ENCODE measurements around the gene KRTAP10-10.
"Not testable (repeated sequence)": the region's sequence is repeated elsewhere in the genome, so short reads cannot be mapped to it uniquely, and the experiment has no call there.

The KRTAP10-10 gene

DNA sequence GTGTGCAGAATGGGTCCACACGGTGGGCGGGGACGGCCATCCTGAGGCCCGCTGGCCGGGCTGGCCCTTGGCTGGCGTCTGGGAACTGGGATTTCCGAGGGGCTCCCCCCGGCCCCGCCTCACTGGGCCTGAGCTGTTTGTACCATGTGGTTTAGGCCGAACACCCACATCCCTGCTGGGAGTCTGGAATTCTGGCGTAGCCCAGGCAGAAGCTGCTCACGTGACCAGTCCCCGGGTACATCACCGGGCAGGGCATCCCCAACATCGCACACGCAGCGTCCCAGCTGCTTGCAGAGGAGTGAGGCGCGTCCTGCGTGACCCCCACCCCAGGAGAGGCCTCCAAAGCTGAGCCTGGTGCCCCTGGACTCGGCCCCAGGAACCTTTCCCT lies 34.7 kb upstream of the KRTAP10-10 start:
- no peak for DNase-seq (ENCODE audit: low read depth)

DNA sequence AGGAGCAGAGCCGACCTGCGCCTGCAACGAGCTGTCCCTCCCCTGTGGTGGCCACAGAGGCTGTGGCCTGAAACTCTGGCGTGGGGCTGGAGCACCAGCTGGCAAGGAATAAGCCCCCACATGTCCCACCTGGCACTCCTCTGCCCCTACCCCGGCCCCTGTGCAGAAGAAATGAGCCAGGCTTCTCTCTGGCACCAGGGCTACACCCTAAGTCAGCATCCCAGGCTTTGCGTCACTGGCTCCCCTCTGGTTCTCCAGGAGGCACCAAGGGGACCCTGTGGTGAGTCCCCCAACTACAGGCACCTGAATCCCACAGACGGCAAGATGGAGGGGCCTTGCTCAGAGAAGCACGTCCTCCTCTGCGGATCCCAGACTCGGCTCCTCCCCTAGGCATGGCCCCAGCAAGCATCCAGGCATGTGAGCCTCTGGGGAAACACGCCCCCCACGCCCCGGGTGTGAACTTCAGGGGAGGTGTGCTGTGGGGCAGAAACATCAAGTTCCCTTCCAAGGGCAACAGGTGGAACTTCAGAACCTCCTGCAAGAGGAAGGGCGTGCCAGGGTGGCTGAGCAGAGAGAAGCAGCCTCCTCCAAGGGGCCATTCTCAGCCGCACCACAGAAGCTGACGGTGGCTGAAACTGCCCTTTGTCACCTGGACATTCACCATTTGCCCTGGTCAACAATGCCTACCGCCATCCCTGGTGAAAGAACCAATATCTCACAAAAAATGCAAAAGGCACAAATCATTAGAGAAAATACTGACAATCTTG lies 33.9 kb upstream of the KRTAP10-10 start:
- no peak for DNase-seq (ENCODE audit: low read depth)

DNA sequence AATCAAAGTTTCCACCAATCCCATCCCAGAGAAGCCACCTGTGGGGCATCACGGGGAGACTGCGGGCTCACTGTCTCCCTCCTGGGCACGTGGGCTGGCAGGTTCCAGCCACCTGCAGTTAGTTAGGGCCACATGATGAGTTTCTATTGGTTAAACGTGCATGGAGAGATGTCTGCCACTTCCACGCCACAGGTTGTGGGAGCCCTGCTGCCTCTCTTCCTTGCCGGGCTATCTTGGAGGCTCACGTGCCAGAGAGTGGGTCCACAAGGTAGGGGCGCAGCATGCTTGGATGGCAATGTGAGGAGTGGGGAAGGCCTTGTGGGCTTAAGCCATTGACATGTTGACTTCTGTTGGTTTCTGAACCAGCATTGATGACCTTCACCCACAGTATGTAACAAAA lies 33.2 kb upstream of the KRTAP10-10 start:
- no peak for DNase-seq (ENCODE audit: low read depth)

DNA sequence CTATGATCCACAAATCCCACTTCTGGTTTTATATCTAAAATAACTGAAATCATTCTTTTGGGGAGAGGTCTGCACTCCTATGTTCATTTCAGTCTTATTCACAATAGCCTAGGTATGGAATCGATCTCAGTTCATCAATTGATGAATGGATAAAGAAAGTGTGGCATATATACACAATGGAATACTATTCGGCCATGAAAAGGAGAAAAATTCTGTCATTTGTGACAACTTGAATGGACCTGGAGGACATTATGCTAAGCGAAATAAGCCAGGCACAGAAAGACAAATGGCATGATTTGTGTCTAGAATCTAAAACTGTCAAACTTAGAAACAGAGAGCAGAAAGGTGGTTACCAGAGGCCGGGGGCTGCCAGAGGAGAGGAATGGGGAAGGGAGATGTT lies 30.7 kb upstream of the KRTAP10-10 start:
- DNase-seq (ENCODE audit: low read depth): no peak

DNA sequence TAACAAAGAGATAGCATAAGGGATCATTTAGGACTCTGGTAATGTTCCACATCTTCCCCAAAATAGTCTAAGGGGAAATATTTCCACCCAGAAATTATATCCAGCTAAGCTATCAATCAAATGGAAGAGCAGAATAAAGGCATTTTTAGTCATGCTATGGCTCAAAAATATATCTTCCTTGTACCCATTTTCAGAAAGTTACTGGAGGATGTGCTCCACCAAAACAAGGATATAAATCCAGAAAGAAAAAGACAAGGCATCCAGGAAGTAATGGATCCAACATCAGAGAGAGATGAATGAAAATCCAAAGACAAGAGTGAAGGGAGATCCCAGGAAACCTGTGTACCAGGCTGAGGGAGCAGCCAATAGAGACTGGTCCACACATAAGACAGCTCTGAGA lies 28.0 kb upstream of the KRTAP10-10 start:
- DNase-seq (ENCODE audit: low read depth): no peak

DNA sequence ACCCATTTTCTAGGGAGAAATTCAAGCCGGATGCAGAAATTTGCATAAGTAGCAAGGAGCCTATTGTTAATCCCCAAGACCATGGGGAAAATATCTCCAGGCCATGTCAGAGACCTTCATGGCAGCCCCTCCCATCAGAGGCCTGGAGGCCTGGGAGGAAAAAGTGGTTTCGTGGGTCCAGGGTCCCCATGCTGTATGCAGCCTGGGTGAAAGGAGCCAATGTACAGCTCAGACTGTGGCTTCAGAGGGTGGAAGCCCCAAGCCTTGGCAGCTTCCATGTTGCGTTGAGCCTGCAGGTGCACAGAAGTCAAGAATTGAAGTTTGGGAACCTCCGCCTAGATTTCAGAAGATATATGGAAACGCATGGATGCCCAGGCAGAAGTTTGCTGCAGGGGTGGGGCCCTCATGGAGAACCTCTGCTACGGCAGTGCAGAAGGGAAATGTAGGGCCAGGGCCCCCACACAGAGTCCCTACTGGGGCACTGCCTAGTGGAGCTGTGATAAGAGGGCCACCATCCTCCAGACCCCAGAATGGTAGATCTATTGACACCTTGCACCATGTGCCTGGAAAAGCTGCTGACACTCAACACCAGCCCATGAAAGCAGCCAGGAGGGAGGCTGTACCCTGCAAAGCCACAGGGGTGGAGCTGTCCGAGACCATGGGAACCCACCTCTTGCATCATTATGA lies 26.9 kb upstream of the KRTAP10-10 start:
- DNase-seq (ENCODE audit: low read depth): not testable (repeated sequence)

- DNase-seq (ENCODE audit: low read depth): no peak
Measured at GRCh38 chr21:44611551-44611950, 25.6 kb upstream of the KRTAP10-10 start.

GRCh38 chr21:44612029-44612486 lies 25.1 kb upstream of the KRTAP10-10 start, which contains the start of gene KRTAP10-8:
Gene KRTAP10-8, plus strand, starts transcription at chr21:44612079. Its CDS starts 22 bp downstream, at chr21:44612101.
- DNase-seq (ENCODE audit: low read depth): no peak

DNA sequence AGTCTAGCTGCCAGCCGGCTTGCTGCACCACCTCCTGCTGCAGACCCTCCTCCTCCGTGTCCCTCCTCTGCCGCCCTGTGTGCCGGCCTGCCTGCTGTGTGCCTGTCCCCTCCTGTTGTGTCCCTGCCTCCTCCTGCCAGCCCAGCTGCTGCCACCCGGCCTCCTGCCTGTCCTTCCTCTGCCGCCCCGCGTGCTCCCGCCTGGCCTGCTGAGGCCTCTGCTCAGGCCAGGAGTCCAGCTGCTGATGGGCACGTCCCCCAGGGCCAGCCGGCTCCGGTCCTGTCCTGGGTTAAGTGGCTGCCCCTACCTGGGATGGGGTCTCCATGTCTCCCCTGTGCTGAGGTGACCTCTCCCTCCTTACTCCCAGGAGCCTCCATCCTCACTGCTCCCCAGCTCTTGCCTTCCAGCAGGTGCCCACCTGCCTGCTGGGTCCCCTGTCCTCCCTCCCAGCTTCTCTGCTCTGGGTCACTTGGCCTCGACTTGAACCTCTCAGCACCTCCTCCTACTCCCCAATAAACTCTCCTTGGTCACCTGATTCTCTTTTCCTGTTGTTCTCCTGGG lies 24.4 kb upstream of the KRTAP10-10 start:
- DNase-seq (ENCODE audit: low read depth): no peak

GRCh38 chr21:44613386-44614155 lies 23.6 kb upstream of the KRTAP10-10 start:
- no peak for DNase-seq (ENCODE audit: low read depth)

DNA sequence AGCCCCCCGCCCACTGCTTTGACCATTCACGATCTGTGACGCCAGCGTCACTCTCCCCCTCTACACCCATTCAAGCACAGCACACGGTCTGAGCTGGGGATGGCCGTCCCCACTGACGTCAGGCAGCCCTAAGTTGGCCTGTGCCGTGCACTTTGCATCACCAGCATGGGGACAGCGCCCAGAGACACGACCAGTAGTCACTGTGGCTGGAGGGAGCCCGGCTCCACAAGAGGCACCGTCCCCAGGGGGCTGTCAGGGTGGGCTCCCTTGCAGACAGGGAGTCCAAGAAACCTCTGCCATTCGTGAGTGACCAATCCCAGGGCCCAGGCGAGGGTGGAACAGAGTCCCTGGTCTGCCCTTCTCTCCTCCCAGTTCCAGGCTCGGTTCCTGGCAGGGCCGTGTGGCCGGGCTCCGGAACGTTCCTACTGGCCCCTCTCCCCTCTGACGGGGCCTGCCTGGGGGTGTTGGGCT lies 23.0 kb upstream of the KRTAP10-10 start:
- no peak for DNase-seq (ENCODE audit: low read depth)

DNA sequence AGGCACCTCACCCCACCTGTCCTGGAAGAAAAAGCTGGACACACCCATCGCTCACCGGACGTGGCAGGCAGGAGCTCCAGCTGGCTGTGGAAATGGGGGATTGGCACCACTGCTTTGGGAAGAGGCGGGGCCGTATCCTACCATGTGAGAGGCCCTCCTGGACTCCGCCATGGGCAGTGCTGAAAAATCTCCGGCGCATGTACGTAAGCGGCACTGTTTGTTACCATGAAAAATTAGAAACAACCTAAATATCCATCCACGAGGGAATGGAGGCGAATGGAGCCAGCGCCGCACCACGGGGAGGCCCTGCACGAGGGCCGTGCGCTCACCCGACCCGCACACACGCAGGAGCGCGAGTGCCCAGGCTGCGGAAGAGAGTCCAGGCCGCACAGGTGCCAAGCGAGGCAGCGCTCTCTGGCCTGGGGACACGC lies 22.2 kb upstream of the KRTAP10-10 start:
- DNase-seq (ENCODE audit: low read depth): no peak

DNA sequence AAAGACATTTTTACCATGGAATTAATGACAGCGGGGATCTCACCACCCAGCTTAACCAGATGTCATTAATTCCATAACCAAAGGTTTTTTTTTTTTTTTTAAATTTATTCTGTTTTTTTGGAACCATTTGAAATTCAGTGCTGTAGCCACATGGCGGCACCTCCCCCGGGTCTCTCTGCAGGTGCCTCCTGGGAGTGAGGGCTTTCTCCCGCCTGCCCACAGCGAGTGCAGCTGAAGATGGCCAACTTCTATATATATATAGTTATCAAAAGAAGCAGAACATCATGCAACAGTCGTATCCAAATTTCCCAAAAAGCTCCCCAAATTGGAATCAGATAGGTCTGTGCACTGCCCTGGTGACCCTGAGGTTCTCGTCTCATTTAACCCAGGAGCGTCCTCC lies 21.7 kb upstream of the KRTAP10-10 start:
- DNase-seq (ENCODE audit: low read depth): no peak

GRCh38 chr21:44615911-44616590 lies 21.1 kb upstream of the KRTAP10-10 start:
- no peak for DNase-seq (ENCODE audit: low read depth)

DNA sequence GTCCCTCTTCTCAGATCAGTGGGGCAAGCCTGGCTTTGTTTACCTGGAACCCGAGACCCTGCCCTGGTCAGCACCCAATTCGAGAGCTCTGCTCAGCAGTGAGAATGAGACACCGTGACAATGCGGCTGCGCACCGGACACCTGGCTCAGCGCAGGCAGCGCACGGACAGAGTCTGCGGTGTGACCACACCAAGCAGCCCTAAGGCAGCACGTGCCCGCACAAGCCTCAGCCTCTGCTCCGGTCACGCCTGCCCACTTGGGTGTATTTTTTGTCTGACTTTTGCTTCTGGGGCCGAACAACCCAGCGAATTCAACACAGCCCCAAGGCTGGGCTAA lies 20.6 kb upstream of the KRTAP10-10 start:
- no peak for DNase-seq (ENCODE audit: low read depth)

DNA sequence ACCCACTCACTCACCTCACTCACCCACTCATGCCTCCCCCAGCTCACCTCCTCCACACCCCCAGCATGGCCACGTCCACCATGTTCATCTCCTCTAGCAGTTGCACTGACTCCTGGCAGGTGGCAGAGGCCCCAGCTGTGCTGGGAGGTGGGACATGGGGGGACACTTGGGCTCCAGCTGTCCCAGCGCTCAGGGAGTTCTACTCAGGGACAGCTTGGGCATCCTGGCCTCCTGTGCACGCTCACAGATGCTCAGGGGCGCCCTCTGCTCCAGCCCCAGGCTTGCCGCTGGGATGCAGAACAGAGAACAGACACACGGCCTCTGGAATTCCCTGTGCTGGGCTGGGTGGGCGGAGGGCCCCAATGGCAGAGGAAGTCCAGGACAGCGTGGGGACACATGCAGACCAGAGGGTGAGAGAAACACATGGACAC lies 20.1 kb upstream of the KRTAP10-10 start:
- no peak for DNase-seq (ENCODE audit: low read depth)

- no peak for DNase-seq (ENCODE audit: low read depth)
Measured at GRCh38 chr21:44618504-44618903, 18.7 kb upstream of the KRTAP10-10 start.

DNA sequence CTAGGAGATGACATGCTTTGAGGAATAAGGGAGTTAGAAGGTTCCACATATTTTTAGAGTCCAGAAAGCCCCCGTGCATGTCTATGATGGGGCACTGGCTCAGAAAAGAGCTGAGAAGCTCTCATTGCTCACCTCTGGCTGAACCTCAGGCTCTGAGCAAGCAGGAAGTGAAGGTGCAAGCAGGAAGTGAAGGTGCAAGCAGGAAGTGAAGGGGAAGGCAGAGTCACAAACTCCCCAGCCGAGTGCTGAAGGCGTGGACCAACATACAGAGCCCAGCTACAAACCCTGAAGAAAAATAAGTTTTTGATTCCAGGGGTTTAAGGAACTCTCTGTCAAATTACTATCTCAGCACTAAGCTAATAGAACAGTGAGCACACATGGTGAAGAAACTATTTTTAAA lies 18.2 kb upstream of the KRTAP10-10 start:
- peak; percentile 47 for DNase-seq (ENCODE audit: low read depth)

GRCh38 chr21:44619886-44620285 lies 17.3 kb upstream of the KRTAP10-10 start:
- no peak for DNase-seq (ENCODE audit: low read depth)

DNA sequence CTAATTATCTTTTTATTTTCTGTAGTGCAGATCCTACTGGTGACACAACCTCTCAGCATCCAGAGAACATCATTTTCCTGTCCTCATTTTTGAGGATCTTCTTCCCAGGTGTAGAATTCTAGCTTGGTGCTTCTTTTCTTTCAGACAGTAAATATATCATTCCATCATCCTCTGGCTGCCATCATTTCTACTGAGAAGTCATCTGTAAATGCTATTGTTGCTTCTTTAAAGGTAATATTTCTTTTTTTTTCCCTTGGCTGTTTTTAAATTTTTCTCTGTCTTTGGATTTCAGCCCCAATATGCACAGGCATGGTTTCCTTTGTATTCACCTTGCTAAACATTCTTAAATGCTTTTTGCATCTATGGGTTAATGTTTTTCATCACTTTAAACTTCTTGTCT lies 13.6 kb upstream of the KRTAP10-10 start:
- no peak for DNase-seq (ENCODE audit: low read depth)

DNA sequence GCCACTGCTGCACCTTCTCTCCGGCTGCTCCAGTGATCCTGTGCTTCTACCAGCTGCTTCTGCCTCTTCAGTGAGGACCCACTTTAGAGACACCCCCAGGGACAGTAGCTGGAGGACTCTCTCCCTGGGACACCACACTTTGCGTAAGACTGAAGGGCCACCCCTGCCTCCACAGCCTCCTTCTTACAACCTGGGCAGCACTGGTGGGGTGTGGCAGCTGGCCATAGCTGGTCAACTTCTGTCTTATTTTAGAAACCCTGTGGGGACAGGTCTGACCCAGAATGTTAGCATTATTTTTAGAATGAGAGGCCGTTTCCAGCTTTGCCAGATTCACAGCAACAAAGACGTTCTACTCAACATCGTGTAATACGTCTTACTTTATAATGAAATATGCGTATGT lies 11.4 kb upstream of the KRTAP10-10 start:
- DNase-seq (ENCODE audit: low read depth): no peak

DNA sequence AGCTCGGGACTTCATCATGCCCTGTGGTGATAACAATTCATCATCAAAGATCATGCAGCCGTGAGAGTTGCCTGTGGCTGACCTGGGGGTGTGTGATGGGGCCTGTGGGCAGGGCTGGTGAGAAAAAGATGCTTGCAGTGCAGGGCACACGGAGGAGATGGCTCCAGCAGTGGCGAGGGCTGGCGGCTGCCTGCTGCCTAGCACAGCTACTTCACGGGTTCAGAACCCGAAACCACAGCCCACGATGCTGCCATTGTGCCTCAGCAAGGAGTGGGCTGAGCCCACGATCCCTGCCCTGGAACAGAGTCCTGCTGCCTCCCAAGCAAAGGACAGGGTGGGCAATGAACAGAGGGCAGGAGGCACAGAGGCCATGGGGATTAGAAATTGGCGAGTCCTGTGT lies 10.9 kb upstream of the KRTAP10-10 start:
- no peak for DNase-seq (ENCODE audit: low read depth)

Data from T follicular helper cell (primary cell).